GM19099 (cell line): Measurements from ENCODE around the gene PCDH9.

ENCODE experiments used
- POLR2A ChIP-seq: IDR thresholded peaks from 3 replicates; pipeline ENCODE4 v1.6.1; 2011; ENCODE audit warnings: low read depth; ENCODE audit not compliant: insufficient read length; ENCODE audit errors: extremely low read depth

PCDH9 gene

DNA sequence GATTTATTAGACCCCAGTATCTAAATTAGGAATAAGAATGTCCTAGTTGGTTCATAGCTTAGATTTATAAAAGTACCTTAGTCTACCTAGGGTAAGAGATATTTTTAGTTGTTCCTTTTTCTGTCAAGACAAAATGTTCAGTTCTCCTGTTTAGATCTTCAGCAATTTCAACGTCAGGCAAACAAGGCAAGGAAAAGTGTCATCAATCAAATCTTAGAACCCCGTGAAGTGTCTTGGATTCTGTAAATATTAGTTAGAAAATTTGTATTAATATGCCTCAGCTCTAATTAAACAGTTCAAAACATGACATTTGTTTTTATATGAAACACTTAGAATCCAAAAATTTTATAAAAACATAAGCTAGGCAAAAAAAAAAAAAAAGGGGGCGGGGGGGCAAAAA is 296.6 kb downstream of the PCDH9 start:
- no peak for TF ChIP-seq POLR2A

- no peak for TF ChIP-seq POLR2A
These were observed 302.6 kb downstream of the PCDH9 start for GRCh38 chr13:66927562-66927961.

GRCh38 chr13:66926851-66927524 is 303.1 kb downstream of the PCDH9 start:
- TF ChIP-seq POLR2A = no peak

- no peak for TF ChIP-seq POLR2A
These were observed 303.8 kb downstream of the PCDH9 start for GRCh38 chr13:66926200-66926850.

DNA sequence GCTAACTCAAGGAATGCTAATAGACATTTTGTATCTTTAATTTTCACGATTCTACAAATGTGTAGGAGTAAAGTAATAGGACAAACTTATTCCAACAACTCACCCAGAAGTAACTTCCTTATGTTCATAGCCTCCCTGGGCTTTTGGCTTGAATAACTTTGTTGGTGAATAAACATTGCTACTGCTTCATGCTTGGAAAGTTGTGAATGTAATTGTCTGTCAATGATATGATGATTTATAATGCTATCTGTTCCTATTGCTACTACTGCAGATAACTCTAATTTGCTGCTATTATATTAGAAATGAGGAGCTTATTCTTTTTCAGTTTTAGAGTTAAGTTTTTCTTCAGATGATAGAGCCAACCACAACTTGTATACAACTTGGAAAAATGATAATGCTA is 307.7 kb downstream of the PCDH9 start:
- no peak for TF ChIP-seq POLR2A

DNA sequence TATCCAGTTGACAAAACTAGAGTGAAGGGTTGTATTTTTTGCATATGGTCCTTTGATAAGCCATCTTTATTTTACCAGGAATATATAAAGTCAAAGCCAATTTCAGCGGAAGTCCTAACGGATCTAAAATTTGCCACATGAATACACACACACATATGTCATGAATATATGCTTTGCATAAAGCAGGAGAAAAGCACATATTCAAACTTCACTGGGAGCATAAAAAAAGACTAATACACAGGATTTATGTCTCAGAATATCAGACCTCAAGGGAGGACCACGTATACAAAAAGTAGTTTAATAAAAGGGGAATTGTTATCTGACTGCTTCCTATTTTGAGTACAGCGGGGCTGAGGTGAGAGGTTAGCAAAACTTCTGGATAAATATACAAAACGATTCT is 308.7 kb downstream of the PCDH9 start:
- no peak for TF ChIP-seq POLR2A

DNA sequence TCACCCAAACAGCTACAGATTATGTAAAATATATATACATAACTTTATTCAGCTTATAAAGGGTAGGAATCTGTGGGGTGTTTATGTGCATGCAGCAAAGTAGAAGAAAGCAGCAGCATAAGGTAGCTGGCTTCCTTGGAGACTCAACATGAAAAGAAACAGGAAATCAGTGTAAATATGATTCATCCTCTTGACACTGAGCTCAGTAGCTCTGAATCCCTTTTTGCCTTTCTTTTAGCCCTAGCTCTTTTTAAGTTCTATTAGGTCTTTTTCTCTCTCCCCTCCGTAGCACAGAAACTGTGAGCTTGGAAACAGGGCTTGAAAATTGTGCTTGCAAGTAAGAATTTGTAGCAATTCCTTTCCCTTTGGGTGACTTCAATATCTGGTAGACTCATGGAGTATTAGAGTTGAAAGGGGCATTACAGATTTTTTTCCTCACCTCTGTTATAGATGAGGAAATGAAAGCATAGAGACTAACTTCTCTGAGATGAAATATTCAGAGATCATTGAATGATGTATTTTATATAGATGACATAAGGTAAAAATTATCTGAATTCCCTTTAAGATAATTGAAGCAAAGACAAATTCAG is 314.4 kb downstream of the PCDH9 start:
- no peak for TF ChIP-seq POLR2A

DNA sequence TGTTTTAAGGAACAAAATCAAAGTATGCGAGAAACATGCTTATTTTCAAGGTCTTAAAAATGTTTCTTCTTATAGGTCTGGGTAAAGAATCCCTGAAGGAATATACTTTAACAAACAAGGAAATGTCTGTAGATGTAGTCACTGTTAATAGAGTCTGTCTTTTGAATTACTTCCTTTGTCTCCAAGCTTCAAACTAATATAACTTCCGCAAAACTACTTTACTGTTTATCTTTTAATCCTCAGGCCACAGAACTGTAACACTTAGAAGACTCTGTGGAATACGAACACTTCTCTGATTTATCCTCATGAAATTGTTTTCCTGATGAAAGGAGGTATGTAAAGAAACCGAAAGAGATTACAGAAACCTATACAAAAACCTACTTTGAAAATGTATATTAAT is 316.0 kb downstream of the PCDH9 start:
- TF ChIP-seq POLR2A = no peak

- TF ChIP-seq POLR2A = no peak
These were observed 318.7 kb downstream of the PCDH9 start for GRCh38 chr13:66911411-66911939.

DNA sequence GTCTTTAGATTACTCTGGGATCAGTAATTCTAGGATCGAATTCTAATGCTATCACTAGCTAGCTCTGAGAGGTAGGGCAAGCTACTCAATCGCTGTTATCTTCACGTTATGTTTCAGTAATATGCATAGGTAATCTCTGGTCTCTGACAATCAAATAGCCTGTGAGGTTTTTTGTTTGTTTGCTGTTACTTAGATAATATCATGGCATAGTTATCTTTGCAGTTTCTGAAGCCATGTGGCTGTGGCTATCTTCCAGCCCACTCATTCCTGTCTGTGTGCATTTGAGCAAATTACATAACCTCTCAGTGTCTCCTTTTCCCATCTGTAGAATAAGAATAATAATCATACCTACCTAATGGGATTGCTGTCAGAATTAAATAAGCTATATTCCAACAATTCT is 330.2 kb downstream of the PCDH9 start:
- no peak for TF ChIP-seq POLR2A

- TF ChIP-seq POLR2A = no peak
These were observed 333.2 kb downstream of the PCDH9 start for GRCh38 chr13:66896933-66897332.

DNA sequence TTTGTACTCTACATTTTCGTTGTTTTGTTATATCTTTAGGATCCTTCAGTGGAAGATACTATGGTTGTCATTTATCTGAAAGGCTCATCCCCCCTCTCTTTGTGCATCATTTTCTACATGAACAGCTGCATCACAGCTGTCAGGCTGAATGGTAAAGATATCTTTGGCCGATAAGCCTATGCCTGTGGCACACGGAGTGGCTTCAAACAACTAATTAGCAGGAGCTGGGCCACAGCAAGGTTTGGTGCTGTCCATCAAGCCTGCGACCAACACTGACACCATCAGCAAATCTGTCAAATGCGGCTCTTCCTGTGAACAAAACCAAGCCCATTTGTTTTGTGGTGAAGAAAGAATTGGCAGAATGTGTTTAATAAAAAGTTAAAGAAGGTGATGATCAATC is 334.4 kb downstream of the PCDH9 start:
- no peak for TF ChIP-seq POLR2A

DNA sequence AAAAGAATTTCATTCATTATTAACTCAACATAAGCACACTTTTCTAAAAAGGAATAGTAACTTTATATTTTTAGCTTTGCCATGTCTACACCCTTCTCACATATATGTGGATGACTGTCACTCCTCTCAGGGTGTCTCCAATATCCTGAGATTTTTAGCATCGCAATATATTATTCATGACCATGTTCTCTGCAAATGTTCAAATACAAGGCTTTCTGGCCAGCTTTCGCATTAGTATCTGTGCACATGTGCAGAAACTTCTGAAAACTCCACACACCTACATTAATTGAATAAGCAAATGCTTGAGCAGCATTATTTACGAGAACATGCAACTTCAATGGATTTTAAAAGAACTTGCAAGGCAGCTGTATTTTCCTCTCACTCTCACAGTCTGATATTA is 334.8 kb downstream of the PCDH9 start:
- no peak for TF ChIP-seq POLR2A

DNA sequence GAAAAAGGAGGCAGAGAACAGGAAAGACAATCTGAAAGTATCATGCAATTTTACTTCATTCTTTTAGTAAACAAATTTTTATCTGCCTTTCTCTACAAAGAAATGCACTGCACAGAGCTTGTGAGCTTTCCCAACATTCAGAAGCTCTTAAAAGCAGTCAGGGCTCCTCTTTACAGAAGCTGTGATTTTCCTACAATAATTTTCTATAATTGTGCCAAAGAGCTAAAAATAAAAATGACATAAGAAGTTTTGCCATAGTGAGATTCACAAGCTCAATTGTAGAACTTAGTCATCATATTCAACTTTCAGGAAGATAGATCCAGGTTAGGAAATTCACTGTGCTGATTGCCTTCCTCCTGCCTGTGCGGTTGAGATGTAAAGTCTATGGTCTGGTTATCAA is 341.4 kb downstream of the PCDH9 start:
- no peak for TF ChIP-seq POLR2A

DNA sequence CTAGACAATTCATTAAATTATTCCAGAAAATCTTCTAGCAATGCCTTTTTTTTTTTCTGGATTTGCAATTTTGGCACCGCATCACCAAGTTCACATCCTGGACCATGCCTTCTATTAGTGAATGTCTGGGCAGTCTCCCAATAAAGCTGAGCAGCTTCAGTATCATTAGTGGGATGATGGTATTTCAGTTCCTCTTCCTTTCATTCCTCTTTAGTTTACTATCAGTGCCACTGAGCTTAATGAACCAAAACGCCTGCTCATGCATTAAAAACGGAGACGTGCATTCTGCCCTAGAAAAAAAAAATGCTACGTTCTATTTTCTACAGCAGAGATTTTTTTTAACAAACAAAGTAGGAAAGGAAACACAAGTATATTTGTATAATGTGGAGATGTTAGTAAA is 343.0 kb downstream of the PCDH9 start:
- TF ChIP-seq POLR2A = no peak

DNA sequence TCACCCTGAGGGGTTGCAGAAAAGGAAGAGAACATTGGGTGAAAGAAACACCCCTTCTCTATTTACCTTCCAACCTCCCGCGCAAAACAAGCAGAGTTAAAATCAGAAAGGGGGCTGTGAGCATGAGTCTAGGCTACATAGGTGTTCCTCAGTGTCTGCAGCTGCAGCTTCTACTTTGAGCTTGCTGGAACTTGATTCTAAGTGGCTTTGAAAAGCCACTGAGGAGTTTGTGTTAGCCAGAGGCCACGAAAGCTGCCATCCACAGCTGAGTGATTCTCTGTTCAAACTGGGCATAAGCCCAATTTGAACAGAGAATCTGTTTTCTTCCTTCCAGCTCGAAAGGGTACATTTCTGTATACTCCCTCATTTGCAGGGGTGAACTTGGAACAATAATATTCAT is 343.9 kb downstream of the PCDH9 start:
- TF ChIP-seq POLR2A = no peak
